ENCODE data around the gene STX7. TPM values are rescaled to one million over a fixed set of nuclear protein-coding genes. Genes with fewer than 3 reads are reported as not detected.

The STX7 gene
- total RNA-seq, 2 experiments from 2014 or later, result 11.8 to 15.1 TPM

DNA sequence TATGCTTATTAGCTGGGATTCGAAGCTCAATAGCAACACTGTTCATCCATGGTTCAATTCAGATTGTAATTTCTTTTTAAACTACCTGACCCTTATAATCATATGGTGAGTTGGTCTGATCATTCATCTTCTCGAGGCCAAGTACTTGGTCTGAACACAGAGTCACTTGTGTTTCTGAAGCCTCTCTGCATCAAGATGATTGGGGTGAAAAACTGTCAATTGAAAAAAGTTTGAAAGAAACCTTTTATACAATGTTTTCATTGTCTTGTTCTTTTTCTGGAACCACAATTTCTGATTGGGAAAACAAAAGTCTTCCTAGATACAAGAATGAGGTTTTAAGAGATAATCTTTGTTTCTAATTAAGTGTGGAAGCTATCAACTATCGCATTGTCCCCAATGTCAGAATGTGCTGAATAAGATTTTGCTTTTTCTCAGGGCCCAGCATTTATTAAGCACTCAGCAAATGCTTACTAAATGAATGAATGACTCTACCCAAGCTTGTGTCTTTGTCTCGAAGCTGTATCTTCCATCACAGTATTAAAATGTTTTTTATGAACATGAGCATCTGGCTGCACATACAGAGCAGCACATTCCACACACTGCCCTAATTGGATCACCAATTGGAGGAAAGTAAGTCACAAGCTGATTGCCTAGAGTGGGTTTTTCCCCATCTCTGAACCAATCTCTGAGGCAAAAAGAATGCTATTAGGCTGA, 66.6 kb downstream of the STX7 start:
- intact Hi-C loops (cut with micrococcal nuclease), result no loop called here
- Mint-ChIP-seq H3K36me3 (ENCODE audit: low read depth) (peaks cover 5% of the 10 kb centered on the region), H3K9me3 (peaks cover 11% of the 10 kb centered on the region), H3K4me3 (no peak overlapping the region), H3K4me1 (ENCODE audit: low read depth) (no peaks in the 10 kb centered on the region), H3K27me3 (no peaks in the 10 kb centered on the region), H3K27ac (no peak overlapping the region)
- POLR2A ChIA-PET, result no interaction called here
- CTCF ChIA-PET, result interaction anchor here (1.4 kb wide), 1 partner anchor 166 kb away, joined by 6 read pairs; no protein-coding TSS in a partner anchor
- ATAC-seq (no peak), DNase-seq (no peak)
- TF ChIP-seq, protein P1, sequence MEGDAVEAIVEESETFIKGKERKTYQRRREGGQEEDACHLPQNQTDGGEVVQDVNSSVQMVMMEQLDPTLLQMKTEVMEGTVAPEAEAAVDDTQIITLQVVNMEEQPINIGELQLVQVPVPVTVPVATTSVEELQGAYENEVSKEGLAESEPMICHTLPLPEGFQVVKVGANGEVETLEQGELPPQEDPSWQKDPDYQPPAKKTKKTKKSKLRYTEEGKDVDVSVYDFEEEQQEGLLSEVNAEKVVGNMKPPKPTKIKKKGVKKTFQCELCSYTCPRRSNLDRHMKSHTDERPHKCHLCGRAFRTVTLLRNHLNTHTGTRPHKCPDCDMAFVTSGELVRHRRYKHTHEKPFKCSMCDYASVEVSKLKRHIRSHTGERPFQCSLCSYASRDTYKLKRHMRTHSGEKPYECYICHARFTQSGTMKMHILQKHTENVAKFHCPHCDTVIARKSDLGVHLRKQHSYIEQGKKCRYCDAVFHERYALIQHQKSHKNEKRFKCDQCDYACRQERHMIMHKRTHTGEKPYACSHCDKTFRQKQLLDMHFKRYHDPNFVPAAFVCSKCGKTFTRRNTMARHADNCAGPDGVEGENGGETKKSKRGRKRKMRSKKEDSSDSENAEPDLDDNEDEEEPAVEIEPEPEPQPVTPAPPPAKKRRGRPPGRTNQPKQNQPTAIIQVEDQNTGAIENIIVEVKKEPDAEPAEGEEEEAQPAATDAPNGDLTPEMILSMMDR (IDR thresholded peaks at IDR 0.05), result no peak

DNA sequence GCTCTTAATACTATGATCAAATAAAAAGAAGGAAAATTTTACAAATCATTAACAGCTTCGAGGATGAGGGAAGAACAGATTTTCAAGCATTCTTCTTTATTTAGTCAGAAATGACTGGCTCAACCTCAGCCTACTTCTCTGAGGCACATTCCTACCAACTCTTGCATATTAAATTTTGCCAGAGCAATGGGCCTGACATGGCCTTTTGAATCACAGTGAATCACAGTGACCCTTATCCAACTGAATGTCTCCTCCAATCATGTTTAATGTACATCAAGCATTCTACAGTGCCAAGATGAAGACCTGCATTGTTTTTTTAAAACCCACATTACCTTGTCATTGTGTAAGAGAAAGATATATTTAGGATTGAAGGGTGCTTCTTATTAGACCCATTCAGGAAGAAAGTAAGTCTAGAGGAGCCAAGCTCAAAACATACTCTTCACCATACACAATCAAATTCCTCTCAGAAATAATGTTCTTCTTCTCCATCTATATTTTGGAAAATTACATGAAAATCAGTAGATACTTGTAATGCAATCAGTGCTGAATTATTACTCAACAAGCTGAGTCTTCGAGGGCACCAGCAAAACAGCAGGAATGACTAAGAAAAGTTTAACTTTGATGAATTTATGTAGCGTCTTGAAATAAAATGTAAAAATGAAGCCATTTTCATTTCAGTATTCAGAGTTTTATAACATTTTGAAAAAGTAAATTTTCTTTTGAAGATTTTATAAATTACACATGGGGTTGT, 67.5 kb downstream of the STX7 start:
- POLR2A ChIA-PET, result no interaction called here

DNA sequence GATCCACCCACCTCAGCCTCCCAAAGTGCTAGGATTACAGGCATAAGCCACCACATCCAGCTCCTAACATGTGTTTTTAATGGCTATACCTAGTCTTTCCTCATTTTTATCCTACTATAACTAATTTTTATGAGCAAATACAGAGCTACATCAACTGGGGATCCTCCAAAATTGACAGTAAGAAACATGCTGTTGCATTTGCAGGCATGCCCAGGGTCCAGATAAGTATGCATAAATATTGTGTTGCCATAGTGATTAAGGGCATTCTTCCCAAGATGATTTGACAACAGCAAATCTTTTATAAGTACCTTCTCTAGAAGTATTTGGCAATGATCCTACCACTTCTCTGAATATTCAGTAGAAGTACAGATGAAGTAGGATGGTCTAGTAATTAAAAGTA, 69.7 kb downstream of the STX7 start:
- TF ChIP-seq, protein P1 (IDR thresholded peaks at IDR 0.05), result no peak
- Mint-ChIP-seq H3K27me3 (peaks cover 2% of the 10 kb centered on the region), H3K36me3 (ENCODE audit: low read depth) (no peaks in the 10 kb centered on the region), H3K4me1 (ENCODE audit: low read depth) (no peaks in the 10 kb centered on the region), H3K9me3 (peaks cover 14% of the 10 kb centered on the region), H3K27ac (no peak overlapping the region), H3K4me3 (no peak overlapping the region)
- CTCF ChIA-PET, result no interaction called here
- DNase-seq, result no peak
- intact Hi-C loops (cut with micrococcal nuclease), result no loop called here
- no peak for ATAC-seq
- POLR2A ChIA-PET, result no interaction called here

More for the DNA sequence above, 67.5 kb downstream of the STX7 start:
- peaks cover under 1% of the 10 kb centered on the region for H3K36me3 Mint-ChIP-seq (ENCODE audit: low read depth)
- ATAC-seq, result no peak
- TF ChIP-seq, protein P1 (IDR thresholded peaks at IDR 0.05), result no peak
- no peak overlapping the region for H3K4me3 Mint-ChIP-seq
- no peaks in the 10 kb centered on the region for H3K4me1 Mint-ChIP-seq (ENCODE audit: low read depth)
- no peak overlapping the region for H3K27ac Mint-ChIP-seq
- intact Hi-C loops (cut with micrococcal nuclease), result no loop called here
- no peak for DNase-seq
- H3K27me3 Mint-ChIP-seq, result no peaks in the 10 kb centered on the region
- CTCF ChIA-PET, result interaction anchor here (1.4 kb wide), 1 partner anchor 165 kb away, joined by 6 read pairs; no protein-coding TSS in a partner anchor
- peaks cover 14% of the 10 kb centered on the region for H3K9me3 Mint-ChIP-seq

DNA sequence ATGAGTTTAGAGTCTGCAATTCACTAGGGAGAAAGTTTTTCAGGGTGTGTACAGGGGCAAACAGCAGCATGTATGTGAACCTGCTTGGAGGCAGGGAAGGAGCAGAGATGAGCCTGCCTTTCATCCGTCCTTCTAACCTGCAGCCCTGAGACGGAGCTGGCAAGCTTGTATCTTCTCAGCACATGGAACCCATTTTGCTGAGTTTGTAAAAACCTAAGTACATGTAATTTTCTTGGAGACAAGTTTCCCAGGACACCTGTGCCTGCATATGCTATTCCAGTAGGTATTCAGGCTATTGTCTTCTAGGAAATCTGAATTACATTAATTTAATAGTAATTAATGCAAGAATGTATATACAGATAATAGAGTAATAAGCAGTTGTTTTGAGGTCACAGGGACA, 82.8 kb downstream of the STX7 start:
- intact Hi-C loops (cut with micrococcal nuclease), result no loop called here
- no peak overlapping the region for H3K27ac Mint-ChIP-seq
- H3K9me3 Mint-ChIP-seq, result no peaks in the 10 kb centered on the region
- H3K4me3 Mint-ChIP-seq, result no peak overlapping the region
- H3K36me3 Mint-ChIP-seq (ENCODE audit: low read depth), result no peaks in the 10 kb centered on the region
- DNase-seq, result no peak
- POLR2A ChIA-PET, result no interaction called here
- CTCF ChIA-PET, result interaction anchor here (1.0 kb wide), 1 partner anchor 10 kb away, joined by 3 read pairs; no protein-coding TSS in a partner anchor
- H3K4me1 Mint-ChIP-seq (ENCODE audit: low read depth), result no peaks in the 10 kb centered on the region
- TF ChIP-seq, protein P1 (IDR thresholded peaks at IDR 0.05), result no peak
- no peak for ATAC-seq
- H3K27me3 Mint-ChIP-seq, result peaks cover 23% of the 10 kb centered on the region

DNA sequence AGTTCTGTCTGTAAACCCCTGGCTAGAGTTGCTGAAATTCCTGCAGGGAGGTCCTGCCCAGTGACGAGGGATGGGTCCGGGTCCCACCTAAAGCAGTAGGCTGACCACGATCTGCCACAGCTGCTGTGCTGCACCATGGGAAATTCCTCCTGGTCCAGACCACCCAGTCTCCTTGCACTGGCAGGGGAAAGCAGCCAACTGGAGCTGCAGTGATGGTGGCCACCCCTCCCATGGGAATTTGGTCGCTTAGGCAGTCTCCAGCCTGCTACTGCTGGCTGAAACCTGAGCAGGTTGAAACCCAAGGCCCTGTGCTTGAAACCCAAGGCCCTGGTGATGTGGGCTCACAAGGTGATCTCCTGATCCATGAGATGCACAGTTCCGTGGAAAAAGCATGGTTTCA, 87.7 kb downstream of the STX7 start:
- no peak overlapping the region for H3K4me3 Mint-ChIP-seq
- peaks cover 11% of the 10 kb centered on the region for H3K9me3 Mint-ChIP-seq
- ATAC-seq (no peak), DNase-seq (no peak)
- TF ChIP-seq, protein P1 (IDR thresholded peaks at IDR 0.05), result no peak
- no peak overlapping the region for H3K27ac Mint-ChIP-seq
- ChIA-PET CTCF (no interaction called here), POLR2A (no interaction called here)
- no peaks in the 10 kb centered on the region for H3K36me3 Mint-ChIP-seq (ENCODE audit: low read depth)
- H3K4me1 Mint-ChIP-seq (ENCODE audit: low read depth), result no peaks in the 10 kb centered on the region
- intact Hi-C loops (cut with micrococcal nuclease), result no loop called here
- H3K27me3 Mint-ChIP-seq, result peaks cover 17% of the 10 kb centered on the region

All from activated CD8-positive, alpha-beta T cell treated with anti-CD3 and anti-CD28 coated beads for 36 hours (primary cell).